IMR-90 (cell line): ENCODE results near the gene ANKDD1A. TPM values are rescaled to one million over a fixed set of nuclear protein-coding genes. Genes with fewer than 3 reads are reported as not detected.
A peak's percentile ranks its signal among the peaks of the same experiment; 100 is the strongest.

Experiments
- ATAC-seq: fragments of 200-7000 bp; cut with Tn5 transposase; 2 replicates; pipeline ENCODE4 v1.9.1; 2020; ENCODE audit warnings: low read depth, mild to moderate bottlenecking, moderate library complexity
- BruUV-seq: library from RNA; stranded (reverse); fragments of 400-500 nt; replicated peaks from 2 replicates; lab custom pipeline; 2021; lab: Mats Ljungman, UMichigan
- CTCF ChIA-PET: fragments of 300-600 bp; formaldehyde crosslinking; extraction: SDS; loops from one replicate; lab custom pipeline; 2021; ENCODE audit warnings: antibody characterized with exemption; lab: Yijun Ruan, JAX
- POLR2A ChIA-PET: fragments of 300-600 bp; sonication (Branson Sonifier 250); formaldehyde crosslinking; loops from one replicate; lab custom pipeline; 2022; ENCODE audit warnings: antibody characterized with exemption; ENCODE audit not compliant: unreplicated experiment; lab: Charles Lee
- DNase-seq: peaks from one replicate; pipeline ENCODE4 v3.0.0; 2013
- H2AFZ ChIP-seq: replicated peaks from 2 replicates; pipeline ENCODE3; 2013; ENCODE audit warnings: low read length, mild to moderate bottlenecking; ENCODE audit not compliant: poor library complexity
- H2AK5ac ChIP-seq: 2 replicates; pipeline ENCODE4 v1.6.1; 2013; ENCODE audit warnings: low read depth, low read length, inconsistent platforms
- H2AK9ac ChIP-seq: replicated peaks from 2 replicates; pipeline ENCODE3; 2013; ENCODE audit warnings: mild to moderate bottlenecking, low read depth, low read length, moderate library complexity; ENCODE audit not compliant: poor library complexity
- H2BK120ac ChIP-seq: 2 replicates; pipeline ENCODE4 v1.6.1; 2013; ENCODE audit warnings: low read depth, low read length, inconsistent platforms
- H2BK15ac ChIP-seq: 3 replicates; pipeline ENCODE4 v1.6.1; 2013; ENCODE audit warnings: low read depth, low read length, inconsistent platforms
- H2BK20ac ChIP-seq: 2 replicates; pipeline ENCODE4 v1.6.1; 2013; ENCODE audit warnings: low read depth, mild to moderate bottlenecking, inconsistent platforms, low read length, moderate library complexity
- H2BK5ac ChIP-seq: 2 replicates; pipeline ENCODE4 v1.6.1; 2013; ENCODE audit warnings: mild to moderate bottlenecking, low read depth, low read length, inconsistent platforms; ENCODE audit not compliant: poor library complexity, severe bottlenecking
- H3K14ac ChIP-seq: replicated peaks from 2 replicates; pipeline ENCODE4 v1.6.1; 2013; ENCODE audit warnings: low read depth, low read length, inconsistent platforms
- H3K18ac ChIP-seq: 2 replicates; pipeline ENCODE4 v1.6.1; 2013; ENCODE audit warnings: low read depth, low read length, control low read depth
- H3K23ac ChIP-seq: 2 replicates; pipeline ENCODE4 v1.6.1; 2013; ENCODE audit warnings: low read depth, low read length, inconsistent platforms
- H3K27ac ChIP-seq: 2 replicates; pipeline ENCODE4 v1.5.1; 2013; ENCODE audit warnings: mild to moderate bottlenecking, control low read depth, low read length; ENCODE audit not compliant: insufficient read depth
- H3K27me3 ChIP-seq: 2 replicates; pipeline ENCODE4 v1.6.1; 2013; ENCODE audit warnings: low read length; ENCODE audit not compliant: control insufficient read depth, insufficient read depth
- H3K36me3 ChIP-seq: 2 replicates; pipeline ENCODE4 v1.6.1; 2013; ENCODE audit warnings: low read length, mixed read lengths; ENCODE audit not compliant: control insufficient read depth, insufficient read depth
- H3K4ac ChIP-seq: 2 replicates; pipeline ENCODE4 v1.6.1; 2013; ENCODE audit warnings: low read depth, low read length, inconsistent platforms
- H3K4me1 ChIP-seq: 2 replicates; pipeline ENCODE4 v1.6.1; 2013; ENCODE audit warnings: low read length, mixed read lengths; ENCODE audit not compliant: control insufficient read depth, insufficient read depth
- H3K4me2 ChIP-seq: 2 replicates; pipeline ENCODE4 v1.6.1; 2013; ENCODE audit warnings: low read depth, mild to moderate bottlenecking, control low read depth, low read length, moderate library complexity
- H3K4me3 ChIP-seq: 2 replicates; pipeline ENCODE4 v1.5.1; 2013; ENCODE audit warnings: low read depth, mild to moderate bottlenecking, control low read depth, low read length, moderate library complexity; ENCODE audit not compliant: insufficient read depth
- H3K56ac ChIP-seq: 2 replicates; pipeline ENCODE4 v1.6.1; 2013; ENCODE audit warnings: low read length, inconsistent platforms; ENCODE audit not compliant: insufficient read depth; ENCODE audit errors: extremely low read depth
- H3K79me1 ChIP-seq, 2 experiments: 2 replicates each; pipeline ENCODE4 v1.6.1; 2013; ENCODE audit warnings: low read length in 2 of 2, inconsistent platforms in 1 of 2, low read depth in 1 of 2
- H3K9ac ChIP-seq: 2 replicates; pipeline ENCODE4 v1.6.1; 2013; ENCODE audit warnings: low read depth, low read length, control low read depth
- H3K9me1 ChIP-seq: 2 replicates; pipeline ENCODE4 v1.6.1; 2013; ENCODE audit warnings: low read length, inconsistent platforms; ENCODE audit not compliant: insufficient read depth
- H3K9me3 ChIP-seq: 2 replicates; pipeline ENCODE4 v1.6.1; 2013; ENCODE audit warnings: low read length; ENCODE audit not compliant: control insufficient read depth, insufficient read depth
- H4K20me1 ChIP-seq: 2 replicates; pipeline ENCODE4 v1.6.1; 2013; ENCODE audit warnings: low read length, inconsistent platforms; ENCODE audit not compliant: insufficient read depth
- H4K5ac ChIP-seq: 2 replicates; pipeline ENCODE4 v1.6.1; 2013; ENCODE audit warnings: mild to moderate bottlenecking, low read depth, low read length, control low read depth
- H4K8ac ChIP-seq, 2 experiments: 2 replicates each; pipeline ENCODE4 v1.6.1; 2013; ENCODE audit warnings: low read depth in 2 of 2, low read length in 2 of 2, control low read depth in 1 of 2, inconsistent platforms in 1 of 2
- H4K91ac ChIP-seq: 2 replicates; pipeline ENCODE4 v1.6.1; 2013; ENCODE audit warnings: low read depth, low read length, inconsistent platforms; ENCODE audit not compliant: insufficient read depth
- BHLHE40 ChIP-seq: fragments of 150-350 bp; IDR thresholded peaks from 2 replicates; pipeline ENCODE4 v1.6.1; 2016; ENCODE audit warnings: mild to moderate bottlenecking, low read depth, low read length
- CEBPB ChIP-seq: IDR thresholded peaks from 2 replicates; pipeline ENCODE4 v1.6.1; 2012; ENCODE audit warnings: low read depth, low read length, improper control_type of control experiment
- CHD1 ChIP-seq: IDR thresholded peaks from 2 replicates; pipeline ENCODE4 v1.6.1; 2012; ENCODE audit warnings: low read depth, low read length, improper control_type of control experiment
- ELK1 ChIP-seq: fragments of 150-350 bp; IDR thresholded peaks from 2 replicates; pipeline ENCODE4 v1.6.1; 2016; ENCODE audit warnings: low read depth, mild to moderate bottlenecking, low read length, moderate library complexity, borderline replicate concordance
- FOS ChIP-seq: fragments of 150-350 bp; IDR thresholded peaks from 2 replicates; pipeline ENCODE4 v1.6.1; 2016; ENCODE audit warnings: low read depth, low read length
- MAFK ChIP-seq: IDR thresholded peaks from 2 replicates; pipeline ENCODE4 v1.6.1; 2012; ENCODE audit warnings: low read depth, low read length, improper control_type of control experiment
- MAZ ChIP-seq: IDR thresholded peaks from 2 replicates; pipeline ENCODE4 v1.6.1; 2012; ENCODE audit warnings: low read depth, mild to moderate bottlenecking, low read length, improper control_type of control experiment, moderate library complexity, borderline replicate concordance
- MXI1 ChIP-seq: IDR thresholded peaks from 2 replicates; pipeline ENCODE4 v1.6.1; 2012; ENCODE audit warnings: low read depth, mild to moderate bottlenecking, low read length, moderate library complexity, borderline replicate concordance
- NFE2L2 ChIP-seq: fragments of 150-350 bp; IDR thresholded peaks from 2 replicates; pipeline ENCODE4 v1.6.1; 2016; ENCODE audit warnings: low read depth, mild to moderate bottlenecking, low read length
- POLR2A ChIP-seq: IDR thresholded peaks from 2 replicates; pipeline ENCODE4 v1.6.1; 2012; ENCODE audit warnings: mild to moderate bottlenecking, low read depth, low read length
- RAD21 ChIP-seq: IDR thresholded peaks from 2 replicates; pipeline ENCODE4 v1.6.1; 2012; ENCODE audit warnings: low read length, improper control_type of control experiment
- RCOR1 ChIP-seq: IDR thresholded peaks from 2 replicates; pipeline ENCODE4 v1.6.1; 2012; ENCODE audit warnings: mild to moderate bottlenecking, low read length, improper control_type of control experiment; ENCODE audit not compliant: insufficient replicate concordance
- RFX5 ChIP-seq: IDR thresholded peaks from 2 replicates; pipeline ENCODE4 v1.8.0; 2012; ENCODE audit warnings: low read depth, mild to moderate bottlenecking, low read length, moderate library complexity
- SMC3 ChIP-seq: fragments of 150-350 bp; IDR thresholded peaks from 2 replicates; pipeline ENCODE4 v1.6.1; 2016; ENCODE audit warnings: low read depth, mild to moderate bottlenecking, antibody characterized with exemption, low read length, moderate library complexity
- WGBS, 2 experiments: methylation state at CpG; one replicate each; pipeline versions ENCODE4 v1.1.5 to v1.1.7; 2013; ENCODE audit warnings: missing lambda C conversion rate in 2 of 2; ENCODE audit not compliant: insufficient read length in 1 of 2; ENCODE audit errors: extremely low coverage in 2 of 2; 5-methylcytosine and 5-hydroxymethylcytosine counted together
- dilution Hi-C: fragments of 300-500 bp; cut with HindIII; formaldehyde crosslinking; loops from one replicate; pipeline ENCODE4 v1.14.3; 2018; ENCODE audit warnings: low sequenced_read_pairs; ENCODE audit not compliant: unreplicated experiment
- in situ Hi-C: fragments of 300-500 bp; cut with MboI; formaldehyde crosslinking; loops from 3 replicates; pipeline ENCODE4 v1.14.3; 2019; ENCODE audit warnings: low sequenced_read_pairs, inconsistent platforms, mixed read lengths
- intact Hi-C: fragments of 100-400 bp; cut with micrococcal nuclease; formaldehyde crosslinking; loops from 2 replicates; pipeline ENCODE4 v1.10.0; 2022
- polyA plus RNA-seq, 3 experiments: library from polyadenylated mRNA; depleted of rRNA; stranded (reverse); fragments of >200 nt; gene quantifications; 2 replicates each; pipeline ENCODE4 v1.2.3, GENCODE V29; 2012; ENCODE audit warnings: low replicate concordance in 1 of 3
- total RNA-seq: library from RNA; depleted of rRNA; stranded (reverse); fragments of >200 nt; gene quantifications from 2 replicates; pipeline ENCODE4 v1.2.3, GENCODE V29; 2012
- TF ChIP-seq, protein P1 (sequence below): fragments of 150-350 bp; IDR thresholded peaks from 2 replicates; pipeline ENCODE4 v1.6.1; 2017; ENCODE audit warnings: mild to moderate bottlenecking, antibody characterized with exemption, low read length, low read depth
- TF ChIP-seq, protein P2 (sequence below): conservative IDR thresholded peaks from 2 replicates; pipeline ENCODE4 v1.5.1; 2012; ENCODE audit warnings: mild to moderate bottlenecking, low read depth, low read length, improper control_type of control experiment

Gene ANKDD1A
- total and polyA plus RNA-seq, 2 of the 4 experiments (the other 2 are of a cell fraction) = 3.6 to 4.9 TPM

GRCh38 chr15:64884679-64885078 is 27.0 kb upstream of the ANKDD1A start:
- H3K4me2 ChIP-seq = no peak overlapping the region
- DNase-seq = peak; percentile 29
- no TSS peak for BruUV-seq
- no peak overlapping the region for H3K4me3 ChIP-seq
- H4K8ac ChIP-seq = no peak overlapping the region
- no peak overlapping the region for H2AFZ ChIP-seq
- H2BK20ac ChIP-seq = peak overlapping the region; percentile 27; the same call in 1 of the 2 replicates
- H3K4ac ChIP-seq = no peak overlapping the region
- intact Hi-C loops = no loop called here
- H3K14ac ChIP-seq = no peak overlapping the region
- H2BK15ac ChIP-seq = no peak overlapping the region
- H3K18ac ChIP-seq = no peak overlapping the region
- H3K9me3 ChIP-seq = no peaks in the 10 kb centered on the region
- H3K4me1 ChIP-seq = peaks cover 18% of the 10 kb centered on the region
- no peak overlapping the region for H3K27ac ChIP-seq
- no peak overlapping the region for H4K5ac ChIP-seq
- H3K56ac ChIP-seq = no peak overlapping the region
- TF ChIP-seq MAZ (no peak), RFX5 (no peak), MXI1 (no peak), CHD1 (no peak), NFE2L2 (no peak), FOS (no peak), MAFK (no peak), SMC3 (no peak), ELK1 (no peak), BHLHE40 (no peak), CEBPB (no peak), RCOR1 (no peak), RAD21 (no peak), POLR2A (no peak)
- TF ChIP-seq, protein P1, sequence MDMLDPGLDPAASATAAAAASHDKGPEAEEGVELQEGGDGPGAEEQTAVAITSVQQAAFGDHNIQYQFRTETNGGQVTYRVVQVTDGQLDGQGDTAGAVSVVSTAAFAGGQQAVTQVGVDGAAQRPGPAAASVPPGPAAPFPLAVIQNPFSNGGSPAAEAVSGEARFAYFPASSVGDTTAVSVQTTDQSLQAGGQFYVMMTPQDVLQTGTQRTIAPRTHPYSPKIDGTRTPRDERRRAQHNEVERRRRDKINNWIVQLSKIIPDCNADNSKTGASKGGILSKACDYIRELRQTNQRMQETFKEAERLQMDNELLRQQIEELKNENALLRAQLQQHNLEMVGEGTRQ = no peak
- TF ChIP-seq, protein P2, sequence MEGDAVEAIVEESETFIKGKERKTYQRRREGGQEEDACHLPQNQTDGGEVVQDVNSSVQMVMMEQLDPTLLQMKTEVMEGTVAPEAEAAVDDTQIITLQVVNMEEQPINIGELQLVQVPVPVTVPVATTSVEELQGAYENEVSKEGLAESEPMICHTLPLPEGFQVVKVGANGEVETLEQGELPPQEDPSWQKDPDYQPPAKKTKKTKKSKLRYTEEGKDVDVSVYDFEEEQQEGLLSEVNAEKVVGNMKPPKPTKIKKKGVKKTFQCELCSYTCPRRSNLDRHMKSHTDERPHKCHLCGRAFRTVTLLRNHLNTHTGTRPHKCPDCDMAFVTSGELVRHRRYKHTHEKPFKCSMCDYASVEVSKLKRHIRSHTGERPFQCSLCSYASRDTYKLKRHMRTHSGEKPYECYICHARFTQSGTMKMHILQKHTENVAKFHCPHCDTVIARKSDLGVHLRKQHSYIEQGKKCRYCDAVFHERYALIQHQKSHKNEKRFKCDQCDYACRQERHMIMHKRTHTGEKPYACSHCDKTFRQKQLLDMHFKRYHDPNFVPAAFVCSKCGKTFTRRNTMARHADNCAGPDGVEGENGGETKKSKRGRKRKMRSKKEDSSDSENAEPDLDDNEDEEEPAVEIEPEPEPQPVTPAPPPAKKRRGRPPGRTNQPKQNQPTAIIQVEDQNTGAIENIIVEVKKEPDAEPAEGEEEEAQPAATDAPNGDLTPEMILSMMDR = no peak
- no peak overlapping the region for H3K23ac ChIP-seq
- H4K20me1 ChIP-seq = no peaks in the 10 kb centered on the region
- POLR2A ChIA-PET = no interaction called here
- no peak overlapping the region for H2AK5ac ChIP-seq
- no peak overlapping the region for H4K91ac ChIP-seq
- WGBS, 2 experiments = no CpG with 5 or more reads among the region's 5 CpGs
- in situ Hi-C loops = no loop called here
- no peaks in the 10 kb centered on the region for H3K36me3 ChIP-seq
- no peak overlapping the region for H2AK9ac ChIP-seq
- no peaks in the 10 kb centered on the region for H3K79me1 ChIP-seq
- CTCF ChIA-PET = no interaction called here
- no peak overlapping the region for H2BK120ac ChIP-seq
- H2BK5ac ChIP-seq = no peak overlapping the region
- H3K27me3 ChIP-seq = no peaks in the 10 kb centered on the region
- H3K9ac ChIP-seq = no peak overlapping the region
- dilution Hi-C loops = no loop called here
- ATAC-seq = no peak
- peaks cover 7% of the 10 kb centered on the region for H3K9me1 ChIP-seq
